Transverse colon (tissue), 4 donors: ENCODE data around the gene TNFRSF19. TPM values are rescaled to one million over a fixed set of nuclear protein-coding genes. Genes with fewer than 3 reads are reported as not detected.

Experiments
- DNase-seq: peaks from one replicate; pipeline ENCODE4 v3.0.0-alpha.2; 2019
- H3K27ac ChIP-seq, 4 donors: fragments of 200-600 bp; sonication (generic); 2 replicates each; pipeline ENCODE4 v1.5.1; 2016 to 2018; ENCODE audit warnings: inconsistent platforms in 4 of 4
- H3K27me3 ChIP-seq: fragments of 200-600 bp; sonication (generic); 2 replicates; pipeline ENCODE4 v1.5.1; 2017; ENCODE audit warnings: inconsistent platforms
- H3K36me3 ChIP-seq, 4 donors: fragments of 200-600 bp; sonication (generic); 2 replicates each; pipeline ENCODE4 v1.5.1; 2017 to 2019; ENCODE audit warnings: inconsistent platforms in 4 of 4
- H3K4me1 ChIP-seq, 4 donors: fragments of 200-600 bp; sonication (generic); 2 replicates each; pipeline ENCODE4 v1.5.1; 2017 to 2020; ENCODE audit warnings: inconsistent platforms in 4 of 4
- H3K4me3 ChIP-seq, 4 donors: fragments of 200-600 bp; sonication (generic); 1 replicate in 1 of 4; 2 replicates in 3 of 4; pipeline versions ENCODE4 v1.5.1 to v1.6.1; 2017 to 2019; ENCODE audit warnings: inconsistent platforms in 4 of 4
- H3K9me3 ChIP-seq, 2 donors: fragments of 200-600 bp; sonication (generic); 2 replicates each; pipeline ENCODE4 v1.5.1; 2017 to 2019; ENCODE audit warnings: inconsistent platforms in 2 of 2
- CTCF ChIP-seq, 5 experiments: fragments of 200-600 bp in 3 of 5; fragments of 450-650 bp in 2 of 5; sonication (generic) in 3 of 5; IDR thresholded peaks; 1 replicate in 2 of 5; 2 replicates in 3 of 5; pipeline ENCODE4 v1.5.1; 2016 to 2017; ENCODE audit warnings: antibody characterized with exemption in 5 of 5, inconsistent platforms in 3 of 5, mild to moderate bottlenecking in 2 of 5, moderate library complexity in 1 of 5
- EP300 ChIP-seq: sonication (generic); formaldehyde crosslinking; IDR thresholded peaks from one replicate; pipeline ENCODE4 v1.6.1; 2017; ENCODE audit warnings: antibody characterized with exemption, low read depth
- POLR2A ChIP-seq: fragments of 450-650 bp; IDR thresholded peaks from one replicate; pipeline ENCODE4 v1.6.1; 2016; ENCODE audit warnings: antibody characterized with exemption, mild to moderate bottlenecking, moderate library complexity
- POLR2AphosphoS5 ChIP-seq, 3 donors: sonication (generic); formaldehyde crosslinking; IDR thresholded peaks; one replicate each; pipeline ENCODE4 v1.6.1; 2016; ENCODE audit warnings: antibody characterized with exemption in 3 of 3
- WGBS, 2 donors: methylation state at CpG; one replicate each; pipeline ENCODE4 v1.1.5; 2018; ENCODE audit warnings: low coverage in 1 of 2; 5-methylcytosine and 5-hydroxymethylcytosine counted together
- in situ Hi-C, 4 donors: fragments of 200-750 bp; cut with MboI; loops; one replicate each; pipeline versions ENCODE4 v1.15.0 to v1.15.1; 2017; ENCODE audit warnings: low sequenced_read_pairs in 3 of 4, low pct_ligation_motif_present in 1 of 4, low pct_unique_long_range_greater_than_20kb in 1 of 4
- intact Hi-C: fragments of 100-400 bp; cut with DNase I; formaldehyde crosslinking; loops from one replicate; pipeline ENCODE4 v1.15.1; 2023; ENCODE audit warnings: low total_unique reads
- total RNA-seq, 4 donors: library from RNA; depleted of rRNA; stranded (reverse); fragments of >200 nt; gene quantifications; one replicate each; pipeline ENCODE4 v1.1.0, GENCODE V29; 2016

Gene TNFRSF19
- total RNA-seq, 4 donors from 2014 or later, result 0.80 to 1.3 (median 0.96) TPM; not detected in 1

DNA sequence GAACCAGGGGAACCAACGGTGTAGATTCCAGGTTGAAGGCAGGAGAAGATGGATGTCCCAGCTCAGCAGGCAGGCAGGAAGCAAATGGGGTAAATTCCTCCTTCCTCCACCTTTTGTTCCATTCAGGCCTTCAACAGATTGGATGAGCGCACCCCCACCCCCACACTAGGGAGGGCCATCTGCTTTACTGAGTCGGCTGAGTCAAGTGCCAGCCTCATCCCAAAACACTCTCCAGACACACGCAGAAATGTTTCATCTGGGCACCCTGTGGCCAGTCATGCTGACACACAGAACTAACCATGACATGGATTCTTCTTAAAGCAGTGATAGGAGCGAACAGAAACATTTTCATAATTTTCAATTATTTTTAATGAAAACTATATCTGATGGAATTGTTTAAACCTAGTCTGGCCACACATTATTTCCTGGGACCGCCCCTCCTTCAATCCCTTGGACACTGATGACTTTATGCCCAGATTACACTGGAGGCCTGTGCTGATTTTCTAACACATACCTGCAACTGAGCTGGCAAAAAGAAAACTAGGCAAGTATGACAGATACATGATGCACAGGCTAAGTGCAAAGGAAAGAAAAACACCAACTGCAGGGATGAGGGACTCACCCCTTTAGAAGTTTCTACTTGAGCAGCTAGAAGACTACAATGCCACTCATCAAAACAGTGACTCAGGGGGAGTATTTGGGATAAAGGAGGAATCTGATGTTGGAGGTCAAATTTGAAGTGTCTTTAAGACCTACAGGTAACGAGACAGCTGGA, 154.2 kb downstream of the TNFRSF19 start:
- H3K4me3 ChIP-seq, result no peak overlapping the region
- WGBS, 2 donors, result 85 to 92% methylated on average over 4 to 7 of the region's 7 CpGs
- peaks cover 0 to 5% (median 0%) of the 10 kb centered on the region in 4 donors for H3K4me1 ChIP-seq
- no peaks in the 10 kb centered on the region for H3K9me3 ChIP-seq
- TF ChIP-seq CTCF (IDR thresholded peaks at IDR 0.05) (no peak), POLR2A (no peak), EP300 (no peak), POLR2AphosphoS5 (IDR thresholded peaks at IDR 0.05) (no peak)
- H3K36me3 ChIP-seq, result no peaks in the 10 kb centered on the region
- H3K27ac ChIP-seq, result no peak overlapping the region
- no peak for DNase-seq
- intact Hi-C loops (no loop called here), in situ Hi-C loops (no loop called here)
- no peaks in the 10 kb centered on the region for H3K27me3 ChIP-seq

Other genes with a start within 250 kb of the TNFRSF19 start
- 1 to 10 TPM; 4.4 to 7.6 (median 5.5) TPM for gene SACS, start 136.7 kb upstream of the TNFRSF19 start, total RNA-seq